Heart right ventricle (tissue), 16 donors: ENCODE data around the gene ADK. TPM values are rescaled to one million over a fixed set of nuclear protein-coding genes. Genes with fewer than 3 reads are reported as not detected.
"Not testable (repeated sequence)": the region's sequence is repeated elsewhere in the genome, so short reads cannot be mapped to it uniquely, and the experiment has no call there.

Source experiments
- ATAC-seq, 8 donors: fragments of 200-7000 bp; cut with Tn5 transposase; one replicate each; pipeline ENCODE4 v1.9.1; 2020; ENCODE audit warnings: mild to moderate bottlenecking in 8 of 8, moderate library complexity in 8 of 8, moderate number of reproducible peaks in 1 of 8
- DNase-seq, 2 donors: peaks; one replicate each; pipeline ENCODE4 v3.0.0-alpha.2; 2020
- H3K27ac ChIP-seq, 10 donors: fragments of 200-600 bp; sonication (generic) in 2 of 10; one replicate each; pipeline versions ENCODE4 v1.5.0 to v1.8.0; 2020 to 2022; ENCODE audit warnings: mild to moderate bottlenecking in 3 of 10
- H3K27me3 ChIP-seq, 7 donors: fragments of 200-600 bp; one replicate each; pipeline ENCODE4 v1.8.0; 2021 to 2022; ENCODE audit warnings: mild to moderate bottlenecking in 2 of 7
- H3K36me3 ChIP-seq, 9 donors: fragments of 200-600 bp; sonication (generic) in 1 of 9; one replicate each; pipeline versions ENCODE4 v1.5.0 to v1.8.0; 2020 to 2022; ENCODE audit warnings: mild to moderate bottlenecking in 2 of 9
- H3K4me1 ChIP-seq, 9 donors: fragments of 200-600 bp; sonication (generic) in 1 of 9; one replicate each; pipeline versions ENCODE4 v1.5.0 to v1.8.0; 2020 to 2022; ENCODE audit warnings: mild to moderate bottlenecking in 4 of 9
- H3K4me3 ChIP-seq, 10 donors: fragments of 200-600 bp; sonication (generic) in 2 of 10; one replicate each; pipeline versions ENCODE4 v1.5.0 to v1.8.0; 2020 to 2022; ENCODE audit warnings: mild to moderate bottlenecking in 7 of 10, moderate library complexity in 2 of 10
- H3K9me3 ChIP-seq, 11 donors: fragments of 200-600 bp in 10 of 11; sonication (generic) in 2 of 11; one replicate each; pipeline versions ENCODE4 v1.5.0 to v1.8.0; 2013 to 2022; ENCODE audit warnings: mild to moderate bottlenecking in 2 of 11, control low read depth in 1 of 11, moderate library complexity in 1 of 11
- CTCF ChIP-seq, 9 donors: fragments of 200-600 bp; sonication (generic) in 2 of 9; IDR thresholded peaks; one replicate each; pipeline versions ENCODE4 v1.5.0 to v1.8.0; 2021 to 2022; ENCODE audit warnings: antibody characterized with exemption in 9 of 9, mild to moderate bottlenecking in 5 of 9, moderate library complexity in 1 of 9
- WGBS, 2 donors: extraction: QIAGEN DNeasy Blood & Tissue Kit; methylation state at CpG; one replicate each; pipeline ENCODE4 v1.1.7; 2013; ENCODE audit warnings: inconsistent platforms in 1 of 2; 5-methylcytosine and 5-hydroxymethylcytosine counted together
- intact Hi-C, 10 donors: fragments of 100-400 bp; cut with DNase I; formaldehyde crosslinking; loops; one replicate each; pipeline versions ENCODE4 v1.11.1 to v1.14.2; 2022
- polyA plus RNA-seq, 2 donors: library from polyadenylated mRNA; stranded (reverse); fragments of 200-250 nt; gene quantifications; one replicate each; pipeline ENCODE4 v1.2.3, GENCODE V29; 2013
- total RNA-seq, 10 donors: library from RNA; stranded (reverse); fragmentation: NEBNext Ultra II Directional in 3 of 10; extraction: Animal tissue kit (Norgen Biotek cat#: 25700) in 3 of 10; gene quantifications; one replicate each; pipeline versions ENCODE4 v1.2.1 to v1.2.4, GENCODE V29; 2021 to 2023
- donor health status: Arrhythmogenic right ventricular cardiomyopathy.
- donor health status: ischemic (EF 13 %, LVEDD 7.1; RV severe dilation, severe dysfunction).
- donor health status: healthy with polysubstance abuse.
- donor health status: DM: no; HTN: yes; CAD: no.
- donor health status: DM: no; HTN: no; CAD: no.
- donor health status: ischemic (EF 25% LVEDD 6.9; RV normal size, moderate dysfunction).
- donor health status: ischemic (EF 25% LVEDD 5.7; RV mildly dilated, moderate dysfunction).
- donor health status: healthy.
- donor health status: DM: yes; HTN: yes; CAD: no.
- donor health status: Ischemic cardiomyopathy.
- donor health status: ischemic (EF 35%, LVEDD 5.7; RV mildly dilated, moderate dysfunction).
- donor health status: nonischemic (EF 11% LVEDD 7.7; RV severe dilation, severe dysfunction).
- donor health status: DM: yes; HTN: yes; CAD: no.
- donor health status: PGD.
- donor health status: ischemic (EF 29% LVEDD 5.4; RV normal size, mild dysfunction).
- donor health status: nonischemic (EF 23%, LVEDD 6.1; RV moderate dilation, normal function).

Gene ADK
- total and polyA plus RNA-seq, 12 donors: 13.0 to 50.0 (median 39.1) TPM

GRCh38 chr10:74523199-74523598 is 372.2 kb downstream of the ADK start:
- DNase-seq (no peak), ATAC-seq (no peak)
- no peaks in the 10 kb centered on the region for H3K27me3 ChIP-seq
- no peaks in the 10 kb centered on the region for H3K9me3 ChIP-seq
- no peaks in the 10 kb centered on the region for H3K4me1 ChIP-seq
- WGBS, 2 donors: 88 to 93% methylated on average over 2 of the region's 2 CpGs
- peaks cover 0 to 4% (median 0%) of the 10 kb centered on the region in 9 donors for H3K36me3 ChIP-seq
- H3K4me3 ChIP-seq: no peak overlapping the region
- intact Hi-C loops: no loop called here
- no peak overlapping the region for H3K27ac ChIP-seq
- no peak for TF ChIP-seq CTCF (IDR thresholded peaks at IDR 0.05)

- DNase-seq: no peak
- Histone ChIP-seq H3K4me1 (no peaks in the 10 kb centered on the region), H3K27me3 (no peaks in the 10 kb centered on the region), H3K27ac (no peak overlapping the region), H3K9me3 (no peaks in the 10 kb centered on the region), H3K36me3 (peaks cover 0 to 4% (median 0%) of the 10 kb centered on the region in 9 donors), H3K4me3 (no peak overlapping the region)
- ATAC-seq: no peak
- 81 to 97% methylated on average over 3 of the region's 3 CpGs for WGBS, 2 donors
- intact Hi-C loops: no loop called here
- no peak for TF ChIP-seq CTCF (IDR thresholded peaks at IDR 0.05)
Measured at GRCh38 chr10:74525885-74526284, 374.9 kb downstream of the ADK start.

GRCh38 chr10:74527611-74528010 is 376.6 kb downstream of the ADK start:
- H3K4me1 ChIP-seq, H3K4me3 ChIP-seq, H3K27me3 ChIP-seq, DNase-seq, intact Hi-C loops, H3K36me3 ChIP-seq, H3K27ac ChIP-seq, ATAC-seq, H3K9me3 ChIP-seq: not testable (repeated sequence)
- 92 to 93% methylated on average over 5 of the region's 5 CpGs for WGBS, 2 donors

- no peak for TF ChIP-seq CTCF (IDR thresholded peaks at IDR 0.05)
- Histone ChIP-seq H3K4me1 (no peaks in the 10 kb centered on the region), H3K9me3 (no peaks in the 10 kb centered on the region), H3K36me3 (peaks cover 0 to 4% (median 0%) of the 10 kb centered on the region in 9 donors), H3K27me3 (no peaks in the 10 kb centered on the region), H3K4me3 (no peak overlapping the region), H3K27ac (no peak overlapping the region)
- intact Hi-C loops: no loop called here
- ATAC-seq: no peak
- WGBS, 2 donors: 97 to 100% methylated on average over 1 of the region's 1 CpG
- DNase-seq: no peak
Measured at GRCh38 chr10:74529205-74529604, 378.2 kb downstream of the ADK start.

GRCh38 chr10:74530981-74531380 is 380.0 kb downstream of the ADK start:
- no peaks in the 10 kb centered on the region for H3K27me3 ChIP-seq
- intact Hi-C loops: no loop called here
- TF ChIP-seq CTCF (IDR thresholded peaks at IDR 0.05): no peak

More at GRCh38 chr10:74530981-74531380, 380.0 kb downstream of the ADK start:
- Histone ChIP-seq H3K9me3 (no peaks in the 10 kb centered on the region), H3K4me1 (no peaks in the 10 kb centered on the region), H3K36me3 (peaks cover 0 to under 1% (median 0%) of the 10 kb centered on the region in 9 donors), H3K27ac (no peak overlapping the region), H3K4me3 (no peak overlapping the region)
- DNase-seq (no peak), ATAC-seq (no peak)
- WGBS, 2 donors: 96% methylated on average over 3 of the region's 3 CpGs
